Fibroblast of skin of left biceps (primary cell): ENCODE measurements around the gene ELAVL3.
"Not testable (repeated sequence)": the region's sequence is repeated elsewhere in the genome, so short reads cannot be mapped to it uniquely, and the experiment has no call there.

Source experiments
- DNase-seq, 2 experiments: peaks; one replicate each; pipeline ENCODE4 v3.0.0-alpha.2; 2013; ENCODE audit warnings: low read depth in 2 of 2

The ELAVL3 gene

DNA sequence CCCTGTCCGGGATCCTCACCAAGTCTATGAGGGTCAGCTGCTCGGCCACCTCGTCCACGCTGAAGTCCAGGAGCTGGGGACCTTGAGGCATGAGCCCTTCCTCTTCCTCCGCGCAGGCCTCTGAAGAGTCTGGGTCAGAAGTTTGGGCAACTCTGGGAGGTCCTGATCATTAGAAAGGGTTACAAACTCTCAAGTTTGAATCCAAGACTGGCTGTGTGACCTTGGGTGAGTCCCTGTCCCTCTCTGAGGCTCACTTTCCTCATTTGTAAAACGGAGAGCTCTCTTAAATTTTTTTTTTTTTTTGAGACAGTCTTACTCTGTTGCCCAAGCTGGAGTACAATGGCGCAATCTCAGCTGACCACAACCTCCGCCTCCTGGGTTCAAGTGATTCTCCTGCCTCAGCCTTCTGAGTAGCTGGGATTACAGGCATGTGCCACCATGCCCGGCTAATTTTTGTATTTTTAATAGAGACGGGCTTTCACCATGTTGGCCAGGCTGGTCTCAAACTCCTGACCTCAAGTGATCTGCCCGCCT is 74.1 kb downstream of the ELAVL3 start:
- DNase-seq, result not testable (repeated sequence)

DNA sequence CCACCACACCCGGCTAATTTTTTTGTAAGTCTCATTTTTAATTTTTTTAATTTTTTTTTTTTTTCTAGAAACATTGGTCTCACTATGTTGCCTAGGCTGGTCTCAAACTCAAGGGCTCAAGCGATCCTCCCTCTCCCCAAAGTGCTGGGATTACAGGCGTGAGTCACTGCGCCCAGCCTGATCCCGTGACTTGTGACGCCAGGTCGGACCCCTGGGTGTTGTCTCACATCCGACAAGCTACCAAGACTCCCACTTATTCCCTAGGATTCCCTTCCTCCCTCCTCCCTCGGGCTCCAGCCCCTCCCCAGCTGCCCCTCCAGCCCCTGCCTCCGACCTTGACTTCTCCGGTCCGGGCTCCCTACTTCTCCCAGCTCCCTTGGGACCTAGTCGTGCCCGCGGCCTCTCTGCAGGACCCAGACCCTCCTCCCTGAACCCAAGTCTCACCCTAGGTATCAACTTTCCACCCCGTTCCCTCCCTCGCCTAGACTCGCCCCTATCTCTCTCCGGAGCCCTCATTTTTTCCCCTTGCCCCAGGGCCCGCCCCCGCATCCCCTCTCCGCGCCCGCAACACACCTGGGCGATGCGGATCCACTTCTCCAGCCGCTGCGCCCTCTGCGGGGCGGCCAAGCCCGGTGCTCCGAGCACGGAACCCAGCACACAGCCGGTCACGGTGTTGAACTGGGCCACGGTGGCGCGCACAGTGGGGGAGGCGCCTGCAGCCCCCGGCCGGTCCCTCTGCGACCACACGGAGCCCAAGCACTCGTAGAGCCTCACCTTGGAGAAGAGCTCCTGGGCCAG is 74.8 kb downstream of the ELAVL3 start:
- no peak for DNase-seq

DNA sequence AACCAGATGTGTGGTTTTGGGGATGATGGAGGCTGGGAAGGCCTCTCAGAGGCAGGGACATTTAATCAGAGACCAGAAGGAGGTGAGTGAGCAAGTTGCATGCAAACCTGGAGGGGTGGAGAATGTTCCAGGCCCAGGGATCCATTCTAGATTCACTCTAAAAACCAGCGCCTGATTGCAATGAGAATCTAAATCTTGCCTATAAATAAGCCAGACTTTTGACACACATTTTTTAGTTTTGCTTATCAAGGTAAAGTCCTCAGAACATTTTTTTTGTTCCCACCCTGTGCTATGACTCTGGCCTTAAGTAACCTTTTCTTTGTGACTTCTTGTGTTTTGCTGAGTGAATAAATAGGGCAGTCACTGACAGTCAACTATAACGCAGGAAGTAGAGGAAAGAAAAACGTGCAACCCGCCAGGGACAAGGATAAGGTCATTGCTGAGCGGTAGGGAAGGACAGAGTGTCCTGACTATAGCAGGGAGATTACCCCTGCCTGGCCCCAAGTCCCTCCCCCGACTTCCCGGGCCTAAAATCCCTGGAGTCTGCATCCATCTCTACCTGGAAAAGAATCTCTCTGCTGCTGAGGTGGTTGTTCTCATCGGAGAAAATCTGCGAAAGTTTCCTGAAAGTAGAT is 76.1 kb downstream of the ELAVL3 start:
- DNase-seq, result no peak

DNA sequence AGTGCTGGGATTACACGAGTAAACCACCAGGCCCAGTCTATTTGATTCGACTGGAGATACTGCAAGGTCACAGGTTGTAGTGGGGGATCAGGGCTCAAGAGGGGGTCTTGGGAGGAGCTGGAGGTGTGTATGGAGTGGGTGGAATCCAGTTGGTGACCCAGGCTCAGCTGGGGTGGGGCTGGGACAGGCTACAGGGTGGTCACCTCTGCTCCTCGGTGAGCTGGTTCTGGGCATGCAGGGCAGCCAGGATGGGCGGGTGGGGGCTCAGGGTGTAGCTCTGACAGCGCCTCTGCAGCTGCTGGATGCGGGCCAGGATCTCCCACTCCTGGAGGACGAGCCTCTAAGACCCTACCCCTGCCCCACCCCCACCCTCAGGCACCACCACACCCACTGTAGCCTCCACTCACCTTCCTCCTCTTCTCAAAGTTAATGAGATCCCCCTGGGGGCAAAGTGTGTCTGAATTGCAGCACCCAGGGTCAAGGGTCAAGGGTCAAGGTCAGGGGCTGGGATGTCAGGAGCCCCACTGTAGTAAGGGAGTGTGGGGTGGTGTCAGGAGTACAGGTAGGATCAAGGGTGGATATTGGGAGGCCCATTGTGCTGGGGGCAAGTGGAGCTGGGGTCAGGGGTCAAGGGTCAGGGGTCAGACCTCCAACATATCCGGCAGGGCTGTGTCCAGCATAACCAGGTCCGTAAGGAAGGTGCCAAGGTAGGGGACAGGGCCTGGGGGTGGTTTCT is 78.9 kb downstream of the ELAVL3 start:
- no peak for DNase-seq
